Smooth muscle cell of the coronary artery (primary cell): ENCODE results near the gene RNU6-9. TPM values are rescaled to one million over a fixed set of nuclear protein-coding genes. Genes with fewer than 3 reads are reported as not detected.

Experiments
- total RNA-seq: library from RNA; depleted of rRNA; stranded (reverse); fragments of >200 nt; gene quantifications from 2 replicates; pipeline ENCODE4 v1.2.3, GENCODE V29; 2014; ENCODE audit warnings: low replicate concordance

Gene RNU6-9
- not detected in 2 replicates for total RNA-seq

GRCh38 chr19:892894-893689, at the start of gene RNU6-9, which contains the start of gene MED16:
TSS of gene RNU6-9 (plus strand) at chr19:893484.
TSS of gene MED16 (minus strand) at chr19:893187. CDS start at chr19:891131, 2,056 bp downstream.

DNA sequence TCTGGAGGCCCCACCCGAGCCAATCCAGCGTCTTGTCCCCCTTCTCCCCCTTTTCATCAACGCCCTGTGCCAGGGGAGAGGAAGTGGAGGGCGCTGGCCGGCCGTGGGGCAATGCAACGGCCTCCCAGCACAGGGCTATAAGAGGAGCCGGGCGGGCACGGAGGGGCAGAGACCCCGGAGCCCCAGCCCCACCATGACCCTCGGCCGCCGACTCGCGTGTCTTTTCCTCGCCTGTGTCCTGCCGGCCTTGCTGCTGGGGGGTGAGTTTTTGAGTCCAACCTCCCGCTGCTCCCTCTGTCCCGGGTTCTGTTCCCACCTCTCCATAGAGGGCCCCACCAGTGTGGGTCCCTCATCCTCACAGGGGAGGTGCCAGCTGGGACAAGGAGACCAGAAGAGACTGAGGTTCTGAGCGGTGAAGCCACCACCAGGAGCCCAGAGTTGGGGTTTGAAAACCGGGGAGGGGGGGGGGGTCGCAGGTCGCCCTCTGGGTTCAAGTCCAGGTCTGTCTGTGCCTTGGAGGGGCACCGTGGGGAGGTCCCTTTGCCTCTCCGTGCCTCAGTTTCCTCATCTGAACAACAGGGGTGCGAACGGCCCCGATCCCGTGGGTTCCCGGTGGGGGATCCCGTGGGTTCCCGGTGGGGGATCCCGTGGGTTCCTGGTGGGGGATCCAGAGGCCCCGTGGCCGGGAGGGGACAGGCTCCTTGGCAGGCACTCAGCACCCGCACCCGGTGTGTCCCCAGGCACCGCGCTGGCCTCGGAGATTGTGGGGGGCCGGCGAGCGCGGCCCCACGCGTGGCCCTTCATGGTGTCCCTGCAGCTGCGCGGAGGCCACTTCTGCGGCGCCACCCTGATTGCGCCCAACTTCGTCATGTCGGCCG, 40.9 kb upstream of the RNU6-9 start, which contains the start of gene ELANE:
Gene ELANE (plus strand): TSS at position 168 of the 878 bp plus-strand sequence. CDS start 26 bp downstream, at position 194.

GRCh38 chr19:858868-859843, 34.1 kb upstream of the RNU6-9 start, which contains the start of gene CFD:
TSS of gene CFD (plus strand) at chr19:859664. CDS start at chr19:859690, 26 bp downstream.

DNA sequence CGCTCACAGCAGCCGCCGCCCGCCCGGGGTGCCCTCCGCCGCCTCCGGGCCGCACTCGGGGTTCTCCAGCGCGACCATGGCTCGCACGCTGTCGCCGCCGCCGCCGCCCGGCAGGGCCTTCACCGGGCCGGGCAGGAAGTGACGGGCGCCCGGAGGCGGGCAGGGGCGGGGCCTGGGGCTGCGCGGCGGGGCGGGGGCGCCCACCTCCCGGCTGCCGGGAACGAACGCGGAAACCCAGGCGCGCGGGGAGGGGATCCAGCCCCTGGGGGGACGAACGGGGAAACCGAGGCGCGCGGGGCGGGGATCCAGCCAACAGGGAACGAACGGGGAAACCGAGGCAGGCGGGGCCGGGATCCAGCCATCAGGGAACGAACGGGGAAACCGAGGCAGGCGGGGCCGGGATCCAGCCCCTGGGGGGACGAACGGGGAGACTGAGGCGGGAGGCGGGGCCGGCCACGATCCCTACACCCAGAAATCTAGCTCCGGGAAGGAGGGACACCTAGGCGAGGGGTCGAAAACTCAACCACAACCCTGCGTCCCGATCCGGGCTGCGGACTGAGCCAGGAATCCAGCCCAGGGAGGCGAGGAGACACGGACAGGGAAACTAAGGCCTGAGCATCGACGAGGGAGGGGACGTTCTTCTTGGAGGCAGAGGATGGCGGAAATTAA, 19.9 kb downstream of the RNU6-9 start, which contains the start of gene R3HDM4:
Gene R3HDM4 (minus strand): TSS at position 140 of the 669 bp plus-strand sequence. CDS start 62 bp downstream, at position 78.

GRCh38 chr19:917323-918151, 24.3 kb downstream of the RNU6-9 start, which contains the start of gene KISS1R:
TSS of gene KISS1R (plus strand) at chr19:917333. CDS start at chr19:917503, 170 bp downstream.

DNA sequence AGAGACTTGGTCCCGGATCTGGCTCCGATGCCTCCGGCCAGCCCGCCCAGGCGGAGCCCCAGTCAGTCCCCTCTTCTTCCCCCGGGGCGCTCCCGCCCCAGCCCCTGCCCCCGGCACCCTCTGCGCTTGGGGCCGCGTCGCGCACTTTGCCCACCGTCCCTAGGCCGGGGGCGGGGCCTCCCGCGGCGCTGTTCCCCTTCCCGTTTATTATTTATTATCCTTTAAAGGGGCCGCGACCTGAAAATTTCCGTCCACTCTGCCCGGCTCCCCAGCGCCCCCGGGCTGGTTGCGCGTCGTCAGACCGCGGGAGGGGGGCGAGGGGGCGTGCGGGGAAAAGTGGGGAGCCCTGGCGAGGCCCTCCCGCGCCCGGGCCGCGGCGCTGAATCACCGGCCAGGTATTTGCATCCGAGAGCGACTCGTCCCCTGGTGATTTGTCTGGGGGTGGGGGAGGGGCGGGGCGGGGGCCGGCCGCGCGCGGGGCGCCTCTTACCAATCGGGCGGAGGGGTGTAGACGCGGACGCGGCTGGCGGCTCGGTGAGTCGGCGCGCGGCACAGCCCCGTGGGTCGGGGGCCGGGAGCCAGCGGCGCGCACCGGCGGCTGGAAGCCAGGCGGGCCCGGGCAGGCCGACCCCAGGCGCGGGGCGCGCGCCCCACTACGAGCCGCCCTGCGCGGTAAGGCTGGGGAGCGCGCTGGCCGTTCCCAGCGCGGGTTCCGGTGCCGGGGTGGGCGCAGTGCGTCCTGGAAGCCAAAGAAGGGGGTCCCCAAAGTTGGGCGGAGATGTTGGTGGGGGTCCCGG, 32.4 kb downstream of the RNU6-9 start, which contains the start of gene ARID3A:
Gene ARID3A (plus strand): TSS at position 510 of the 797 bp plus-strand sequence. CDS start 3,494 bp downstream, outside the sequence.

Other genes with a start within 250 kb of the RNU6-9 start
- gene RNF126, start 230.3 kb upstream of the RNU6-9 start, total RNA-seq = 6.2 and 24.2 TPM in 2 replicates
- gene FSTL3, start 217.1 kb upstream of the RNU6-9 start, total RNA-seq = 22.8 and 81.7 TPM in 2 replicates
- gene PRSS57, start 198.0 kb upstream of the RNU6-9 start, total RNA-seq = not detected in 2 replicates
- gene PALM, start 184.5 kb upstream of the RNU6-9 start, total RNA-seq = 6.0 and 26.7 TPM in 2 replicates
- under 0.01 TPM in 1 of 2 replicates, not detected in the other for gene MISP, start 142.4 kb upstream of the RNU6-9 start, total RNA-seq
- 77.1 and 91.9 TPM in 2 replicates for gene PTBP1, start 96.0 kb upstream of the RNU6-9 start, total RNA-seq
- gene PLPPR3, start 71.5 kb upstream of the RNU6-9 start, total RNA-seq = 0.15 and 1.2 TPM in 2 replicates
- not detected in 2 replicates for gene AZU1, start 65.6 kb upstream of the RNU6-9 start, total RNA-seq
- not detected in 2 replicates for gene PRTN3, start 52.5 kb upstream of the RNU6-9 start, total RNA-seq
- gene ELANE, start 41.2 kb upstream of the RNU6-9 start, total RNA-seq = 0.15 TPM in 1 of 2 replicates, not detected in the other
- 0.83 and 156 TPM in 2 replicates for gene CFD, start 33.8 kb upstream of the RNU6-9 start, total RNA-seq
- 23.5 and 33.1 TPM in 2 replicates for gene MED16, start 297 bp upstream of the RNU6-9 start, total RNA-seq
- 6.8 and 24.8 TPM in 2 replicates for gene R3HDM4, start 19.7 kb downstream of the RNU6-9 start, total RNA-seq
- not detected in 2 replicates for gene KISS1R, start 23.8 kb downstream of the RNU6-9 start, total RNA-seq
- 7.6 and 15.2 TPM in 2 replicates for gene ARID3A, start 32.6 kb downstream of the RNU6-9 start, total RNA-seq
- 37.1 and 127 TPM in 2 replicates for gene WDR18, start 90.9 kb downstream of the RNU6-9 start, total RNA-seq
- gene GRIN3B, start 106.9 kb downstream of the RNU6-9 start, total RNA-seq = 0.23 and 0.45 TPM in 2 replicates
- gene TMEM259, start 127.6 kb downstream of the RNU6-9 start, total RNA-seq = 41.3 and 58.0 TPM in 2 replicates
- not detected in 2 replicates for gene RNU6-2, start 128.0 kb downstream of the RNU6-9 start, total RNA-seq
- 268 and 324 TPM in 2 replicates for gene CNN2, start 133.1 kb downstream of the RNU6-9 start, total RNA-seq
- gene ABCA7, start 146.6 kb downstream of the RNU6-9 start, total RNA-seq = 2.2 and 8.4 TPM in 2 replicates
- gene ARHGAP45, start 173.7 kb downstream of the RNU6-9 start, total RNA-seq = 0.82 and 4.7 TPM in 2 replicates
- 127 and 132 TPM in 2 replicates for gene POLR2E, start 201.9 kb downstream of the RNU6-9 start, total RNA-seq
- 382 and 1,065 TPM in 2 replicates for gene GPX4, start 210.5 kb downstream of the RNU6-9 start, total RNA-seq